SU-DHL-6 (cell line): ENCODE measurements around the gene LYPD3.

Experiments
- EZH2phosphoT487 ChIP-seq: fragments of 200-600 bp; sonication (generic), shearing (Covaris generic); conservative IDR thresholded peaks from 2 replicates; pipeline ENCODE4 v1.6.1; 2018; ENCODE audit warnings: mild to moderate bottlenecking, antibody characterized with exemption, low read length, moderate library complexity, mixed read lengths
- TF ChIP-seq, protein P1 (sequence below): fragments of 200-600 bp; sonication (generic); IDR thresholded peaks from one replicate; pipeline ENCODE4 v1.5.1; 2017; ENCODE audit warnings: antibody characterized with exemption, mild to moderate bottlenecking, low read length, moderate library complexity; ENCODE audit not compliant: insufficient read depth, poor library complexity, severe bottlenecking

DNA sequence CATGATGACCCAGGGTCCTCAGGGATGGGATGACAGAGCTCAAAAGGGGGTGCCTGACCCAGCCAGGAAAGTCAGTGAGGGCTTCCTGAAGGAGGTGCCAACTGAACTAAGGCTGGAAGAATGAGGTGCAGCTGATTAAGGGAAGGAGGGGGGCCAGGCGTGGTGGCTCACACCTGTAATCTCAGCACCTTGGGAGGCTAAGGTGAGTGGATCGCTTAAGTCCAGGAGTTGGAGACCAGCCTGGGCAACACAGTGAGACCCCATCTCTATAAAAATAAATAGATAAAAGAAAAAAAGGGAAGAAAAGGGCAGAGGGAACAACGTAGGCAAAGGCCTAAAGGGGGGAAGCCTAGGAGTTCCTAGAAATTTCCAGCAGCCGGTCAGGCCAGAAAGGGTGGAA lies 9.1 kb upstream of the LYPD3 start:
- TF ChIP-seq, protein P1, sequence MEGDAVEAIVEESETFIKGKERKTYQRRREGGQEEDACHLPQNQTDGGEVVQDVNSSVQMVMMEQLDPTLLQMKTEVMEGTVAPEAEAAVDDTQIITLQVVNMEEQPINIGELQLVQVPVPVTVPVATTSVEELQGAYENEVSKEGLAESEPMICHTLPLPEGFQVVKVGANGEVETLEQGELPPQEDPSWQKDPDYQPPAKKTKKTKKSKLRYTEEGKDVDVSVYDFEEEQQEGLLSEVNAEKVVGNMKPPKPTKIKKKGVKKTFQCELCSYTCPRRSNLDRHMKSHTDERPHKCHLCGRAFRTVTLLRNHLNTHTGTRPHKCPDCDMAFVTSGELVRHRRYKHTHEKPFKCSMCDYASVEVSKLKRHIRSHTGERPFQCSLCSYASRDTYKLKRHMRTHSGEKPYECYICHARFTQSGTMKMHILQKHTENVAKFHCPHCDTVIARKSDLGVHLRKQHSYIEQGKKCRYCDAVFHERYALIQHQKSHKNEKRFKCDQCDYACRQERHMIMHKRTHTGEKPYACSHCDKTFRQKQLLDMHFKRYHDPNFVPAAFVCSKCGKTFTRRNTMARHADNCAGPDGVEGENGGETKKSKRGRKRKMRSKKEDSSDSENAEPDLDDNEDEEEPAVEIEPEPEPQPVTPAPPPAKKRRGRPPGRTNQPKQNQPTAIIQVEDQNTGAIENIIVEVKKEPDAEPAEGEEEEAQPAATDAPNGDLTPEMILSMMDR, result no peak
- no peak for TF ChIP-seq EZH2phosphoT487
